GM19025 (cell line): ENCODE measurements around the gene JMJD7.

Experiments used
- ATAC-seq: cut with Tn5 transposase; IDR thresholded peaks from one replicate; pipeline ENCODE4 v1.9.1; 2021; ENCODE audit warnings: mild to moderate bottlenecking, low read depth, moderate library complexity; ENCODE audit not compliant: unreplicated experiment

The JMJD7 gene

DNA sequence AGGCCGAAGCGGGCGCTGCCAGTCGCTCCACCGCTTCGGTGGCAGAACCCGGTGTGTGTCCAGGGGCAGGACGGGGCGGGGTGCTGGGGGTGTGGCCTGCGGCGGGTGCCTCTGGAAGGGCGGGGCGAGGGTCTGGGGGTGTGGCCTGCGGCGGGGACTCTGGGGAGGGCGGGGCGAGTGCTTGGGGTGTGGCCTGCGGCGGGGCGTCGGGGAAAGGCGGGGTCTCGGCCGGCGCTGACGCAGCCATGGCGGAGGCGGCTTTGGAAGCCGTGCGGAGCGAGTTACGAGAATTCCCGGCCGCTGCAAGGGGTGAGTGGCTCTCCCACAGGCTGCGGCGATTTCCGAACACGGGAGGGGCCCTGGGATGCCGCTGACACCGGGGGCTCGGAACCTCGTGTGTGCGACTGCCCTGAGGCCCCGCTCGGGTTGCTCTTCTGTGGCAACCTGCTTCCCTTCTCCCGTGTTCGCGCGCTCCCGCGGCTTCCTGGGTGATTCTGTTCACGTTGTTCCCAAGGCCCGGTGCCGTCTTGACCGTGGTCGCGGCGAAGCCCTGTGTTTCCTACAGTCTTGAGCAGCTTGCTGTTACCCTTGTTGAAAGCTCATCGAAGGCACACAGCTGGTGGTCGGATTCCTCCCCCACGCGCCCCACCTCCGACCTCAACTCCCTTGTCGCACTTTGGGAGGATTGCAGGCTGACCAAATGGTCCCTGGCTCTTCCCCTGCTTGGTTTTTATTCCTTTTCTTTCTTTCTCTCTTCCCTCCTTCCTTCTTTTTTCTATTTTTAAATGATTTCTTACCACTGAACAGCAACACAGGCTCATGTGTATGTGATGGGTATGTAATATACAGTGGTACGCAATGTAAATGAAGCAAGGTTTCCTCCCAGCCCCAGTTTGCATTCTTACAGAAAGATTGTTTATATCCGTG is at the start of gene JMJD7:
Gene JMJD7 (plus strand): TSS at position 213 of the 927 bp plus-strand sequence. CDS start 33 bp downstream, at position 246.
- peak; percentile 78 for ATAC-seq

- no peak for ATAC-seq
These were observed 49.4 kb upstream of the JMJD7 start for GRCh38 chr15:41778521-41778920.

GRCh38 chr15:41779662-41780157 is 48.2 kb upstream of the JMJD7 start:
- ATAC-seq = no peak

DNA sequence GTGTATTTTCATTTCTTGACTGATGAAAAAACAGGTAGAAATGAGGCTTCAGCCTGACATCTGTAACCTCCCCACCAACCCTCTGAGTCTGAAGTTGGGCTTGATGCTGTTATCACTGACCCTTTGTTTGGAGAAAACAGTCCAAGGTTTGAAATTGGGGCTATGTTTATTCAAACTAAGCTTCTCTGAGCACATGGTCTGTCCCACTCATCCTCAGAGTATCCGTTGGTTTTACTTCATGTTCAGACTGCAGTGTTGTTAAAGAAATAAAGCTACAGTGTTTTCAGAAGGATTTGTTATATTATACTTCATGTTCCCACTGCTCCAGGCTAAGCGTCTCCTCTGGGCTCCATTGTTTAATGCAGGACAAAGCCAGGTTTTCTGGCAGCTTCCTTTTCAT is 47.6 kb upstream of the JMJD7 start:
- ATAC-seq = no peak

- ATAC-seq = no peak
These were observed 47.2 kb upstream of the JMJD7 start for GRCh38 chr15:41780727-41781126.

- ATAC-seq = no peak
These were observed 45.3 kb upstream of the JMJD7 start for GRCh38 chr15:41782371-41783282.

DNA sequence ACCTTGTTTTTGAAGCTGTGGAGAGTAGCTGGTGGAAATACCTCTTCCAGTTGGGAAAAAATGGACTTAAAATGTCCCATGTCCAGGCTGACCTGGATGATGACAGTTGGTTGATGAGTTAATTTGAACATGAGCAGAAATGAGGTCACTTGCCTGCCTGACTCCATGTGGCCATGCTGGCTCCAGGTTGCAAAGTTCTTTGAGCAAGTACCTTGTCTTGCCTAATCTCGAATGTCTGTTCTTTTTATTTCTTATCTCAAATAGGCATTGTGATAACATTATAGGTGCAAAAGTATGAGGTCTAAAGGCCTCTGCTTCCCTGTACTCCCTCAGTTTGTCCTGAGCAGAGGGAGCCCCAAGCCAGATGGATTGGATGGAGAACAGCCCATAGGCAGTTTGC is 44.6 kb upstream of the JMJD7 start:
- ATAC-seq = no peak

DNA sequence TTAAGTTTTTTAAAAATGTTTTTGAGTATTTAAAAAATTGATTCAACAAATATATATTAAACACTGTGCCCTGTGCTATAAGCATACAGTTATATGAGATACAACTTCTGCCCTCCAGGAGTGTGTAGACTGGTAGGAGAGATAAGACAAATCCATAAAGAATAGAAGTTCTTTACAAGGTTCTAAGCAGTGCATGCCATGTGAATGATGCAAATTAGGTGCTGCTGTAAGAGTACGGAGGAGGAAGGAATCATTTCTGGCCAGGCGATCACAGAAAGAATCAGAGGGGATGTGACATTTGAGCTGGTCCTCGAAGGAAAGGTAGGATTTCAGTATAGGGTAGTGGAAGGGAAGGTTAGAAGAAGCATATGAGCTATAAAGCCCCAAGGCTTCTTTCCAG is 39.6 kb upstream of the JMJD7 start:
- no peak for ATAC-seq

DNA sequence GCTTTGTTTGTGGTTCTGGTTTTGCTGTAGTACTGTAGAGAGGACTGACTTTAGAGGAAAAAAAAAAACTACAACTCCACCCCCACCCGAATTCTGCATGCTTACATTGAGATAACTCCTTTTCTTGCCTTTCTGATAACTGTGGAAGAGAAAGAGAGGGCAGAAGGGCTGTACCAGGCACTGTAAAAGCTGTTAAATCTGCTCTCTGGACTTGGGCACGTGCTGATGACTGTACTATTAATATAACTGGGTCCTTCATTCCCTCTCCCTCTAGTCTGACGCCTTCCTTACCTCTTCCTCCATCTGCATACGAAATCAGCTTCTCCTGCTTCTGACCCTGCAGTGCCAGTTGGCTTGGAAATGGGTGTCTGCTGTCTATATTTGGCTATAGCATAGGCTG is 38.7 kb upstream of the JMJD7 start:
- no peak for ATAC-seq

DNA sequence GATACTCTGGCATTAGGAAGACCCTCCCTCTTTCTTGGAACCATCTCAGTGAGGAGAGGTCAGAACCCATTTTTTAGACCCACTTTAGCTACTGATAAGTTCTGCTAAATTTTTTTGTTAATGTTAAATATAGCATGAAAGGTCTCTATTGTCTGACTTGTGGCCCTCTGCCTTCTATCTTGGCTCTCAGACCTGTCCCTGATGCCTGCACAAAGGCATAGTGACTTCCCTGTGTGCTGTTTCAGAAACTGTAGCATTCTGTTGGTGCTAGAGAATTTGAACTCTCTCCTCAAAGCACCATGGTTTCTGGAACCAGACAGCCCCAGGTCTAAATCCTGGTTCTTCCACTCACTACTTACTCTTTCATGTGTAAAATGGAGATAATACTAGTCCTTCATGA is 38.2 kb upstream of the JMJD7 start:
- no peak for ATAC-seq

DNA sequence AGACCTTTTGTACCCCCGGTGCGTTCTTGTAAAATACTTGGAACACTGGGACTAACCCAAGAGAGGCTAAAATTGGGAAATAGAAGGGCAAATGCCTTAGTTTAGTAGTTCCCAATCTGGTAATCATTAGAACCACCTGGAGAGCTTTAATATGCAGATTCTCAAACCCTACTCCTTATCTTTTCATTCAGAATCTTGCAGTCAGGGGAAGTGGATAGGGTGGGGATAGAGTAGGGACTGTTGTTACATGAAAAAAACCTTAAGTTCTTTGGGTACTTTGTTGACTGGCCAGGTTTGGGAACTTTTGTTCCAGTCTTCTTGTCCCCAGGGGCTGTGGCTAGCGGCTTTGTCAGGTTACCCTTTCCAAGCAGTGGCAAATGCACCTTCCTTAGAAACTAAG is 37.7 kb upstream of the JMJD7 start:
- no peak for ATAC-seq

- no peak for ATAC-seq
These were observed 36.9 kb upstream of the JMJD7 start for GRCh38 chr15:41790756-41791546.

DNA sequence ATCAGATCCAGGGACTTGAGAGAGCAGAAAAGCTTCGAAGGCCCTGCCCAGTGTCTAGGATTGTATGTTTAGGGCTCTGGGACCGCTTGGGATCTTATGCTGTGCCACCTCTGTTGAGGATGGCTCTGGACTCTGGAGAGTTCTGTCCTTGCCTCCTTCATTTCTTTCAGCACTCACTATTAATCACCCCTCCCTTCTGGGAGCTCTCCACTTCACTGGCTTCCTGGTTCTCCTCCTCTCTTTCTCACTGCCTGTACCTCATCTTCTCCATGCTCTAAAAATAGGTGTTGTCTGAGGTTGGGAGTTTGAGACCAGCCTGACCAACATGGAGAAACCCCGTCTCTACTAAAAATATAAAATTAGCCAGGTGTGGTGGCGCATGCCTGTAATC is 36.4 kb upstream of the JMJD7 start:
- no peak for ATAC-seq

DNA sequence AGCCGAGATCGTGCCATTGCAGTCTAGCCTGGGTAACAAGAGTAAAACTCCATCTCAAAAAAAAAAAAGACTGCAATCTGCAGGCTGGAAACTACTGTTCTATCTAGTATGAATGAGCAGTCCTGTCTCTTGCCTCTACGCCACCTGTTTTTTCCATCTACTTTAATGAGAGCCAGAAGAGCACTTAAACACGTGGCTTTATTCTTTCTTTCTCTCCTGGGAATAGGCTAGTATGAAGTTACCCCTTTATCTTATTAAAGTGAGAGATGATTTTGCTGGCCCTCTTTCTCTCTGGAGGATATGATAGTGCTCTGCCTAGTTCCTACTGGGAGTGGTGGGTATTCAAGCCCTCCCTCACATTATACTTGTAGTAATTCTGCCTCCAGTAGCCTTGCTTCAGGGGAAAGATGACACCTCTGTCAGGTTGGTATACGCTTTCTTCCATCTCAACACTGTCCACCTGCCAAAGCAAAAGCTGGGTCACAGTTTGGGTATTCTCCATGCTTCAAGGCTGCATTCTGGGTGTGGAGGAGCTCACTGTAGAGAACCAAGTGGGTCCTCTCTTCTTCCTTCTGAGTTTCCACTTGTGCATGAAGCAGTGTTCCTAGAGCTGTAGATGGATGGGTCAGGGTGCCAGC is 35.8 kb upstream of the JMJD7 start:
- ATAC-seq = no peak

GRCh38 chr15:41794081-41794480 is 33.8 kb upstream of the JMJD7 start:
- no peak for ATAC-seq

DNA sequence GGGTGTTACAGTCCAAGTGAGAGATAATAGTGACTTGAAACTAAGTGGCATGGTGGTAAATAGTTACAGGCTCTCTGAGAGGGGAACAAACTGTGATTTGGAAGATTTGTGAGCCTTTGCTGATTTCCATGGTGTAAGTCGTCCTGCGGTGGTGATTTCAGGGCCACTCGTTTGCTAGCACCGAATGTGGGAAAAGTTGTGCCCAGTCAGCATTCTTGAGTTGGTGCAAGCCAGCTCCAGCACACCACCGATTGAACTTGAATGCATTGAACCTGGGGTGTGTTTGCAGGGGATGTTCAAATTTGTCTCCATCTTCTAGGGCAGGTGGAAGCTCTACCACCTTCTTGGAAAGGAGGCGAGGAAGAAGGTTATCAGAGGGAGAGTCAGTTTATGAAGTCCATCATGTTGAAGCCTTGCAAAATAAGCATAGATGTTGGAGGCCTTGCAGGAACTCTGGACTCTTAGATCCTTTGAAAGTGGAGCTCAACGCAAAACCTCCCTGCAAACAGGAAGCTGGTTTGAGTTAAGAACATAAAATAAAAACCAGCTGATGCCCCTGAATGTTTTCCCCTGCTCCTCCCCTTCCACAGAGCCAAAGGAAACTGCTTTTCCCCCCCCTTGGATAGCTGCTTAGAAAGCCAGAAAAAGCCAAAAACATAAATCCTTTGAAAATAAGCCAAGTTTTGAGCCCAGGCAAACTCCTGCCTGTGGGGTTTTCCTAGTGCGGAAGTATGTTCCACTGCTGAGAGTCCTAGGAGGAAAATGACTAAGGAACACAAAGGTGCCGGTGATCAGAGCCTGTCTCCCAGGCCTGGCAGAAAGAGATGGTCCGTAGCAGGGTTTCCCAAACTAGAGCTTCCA is 31.7 kb upstream of the JMJD7 start:
- no peak for ATAC-seq

DNA sequence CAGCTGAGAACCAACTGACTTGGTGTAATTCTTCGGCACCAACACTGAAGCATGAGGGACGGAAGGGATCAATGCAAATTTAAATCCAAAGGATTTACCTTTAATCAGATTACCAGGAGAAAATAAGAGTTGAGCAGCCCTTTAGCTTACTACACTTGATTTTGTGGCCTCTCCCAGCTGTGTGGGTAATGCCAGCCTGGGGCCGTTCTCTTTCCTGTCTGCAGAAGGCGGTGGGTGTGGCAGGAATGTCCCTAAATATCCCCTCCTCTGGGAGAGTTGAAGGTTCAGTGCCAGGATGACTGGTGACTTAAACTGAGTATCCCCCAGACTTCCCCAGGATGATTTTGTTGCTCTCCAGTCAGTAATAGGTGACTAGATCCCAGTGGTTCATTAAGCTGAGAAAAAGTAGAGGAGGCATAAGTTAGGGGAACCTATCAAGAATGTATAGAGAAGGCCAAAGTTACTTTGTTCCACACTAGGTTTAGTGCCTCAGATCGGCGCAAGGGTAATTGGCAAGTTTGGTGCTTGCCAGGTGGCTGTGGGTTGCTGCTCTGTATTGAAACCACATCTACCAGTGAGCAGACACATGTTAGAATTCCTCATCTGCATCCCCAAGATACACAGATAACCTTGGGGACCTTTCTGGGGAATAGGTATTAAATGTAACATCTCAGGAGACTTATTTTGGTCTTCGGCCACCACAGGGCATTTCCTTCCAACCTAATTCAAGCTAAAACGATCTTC is 30.5 kb upstream of the JMJD7 start:
- ATAC-seq = no peak
